Measurements from ENCODE around the gene ITGA1.
"Not testable (repeated sequence)": the region's sequence is repeated elsewhere in the genome, so short reads cannot be mapped to it uniquely, and the experiment has no call there.

Gene ITGA1
- total RNA-seq = 7.8 to 9.0 reads per million in 2 donors

DNA sequence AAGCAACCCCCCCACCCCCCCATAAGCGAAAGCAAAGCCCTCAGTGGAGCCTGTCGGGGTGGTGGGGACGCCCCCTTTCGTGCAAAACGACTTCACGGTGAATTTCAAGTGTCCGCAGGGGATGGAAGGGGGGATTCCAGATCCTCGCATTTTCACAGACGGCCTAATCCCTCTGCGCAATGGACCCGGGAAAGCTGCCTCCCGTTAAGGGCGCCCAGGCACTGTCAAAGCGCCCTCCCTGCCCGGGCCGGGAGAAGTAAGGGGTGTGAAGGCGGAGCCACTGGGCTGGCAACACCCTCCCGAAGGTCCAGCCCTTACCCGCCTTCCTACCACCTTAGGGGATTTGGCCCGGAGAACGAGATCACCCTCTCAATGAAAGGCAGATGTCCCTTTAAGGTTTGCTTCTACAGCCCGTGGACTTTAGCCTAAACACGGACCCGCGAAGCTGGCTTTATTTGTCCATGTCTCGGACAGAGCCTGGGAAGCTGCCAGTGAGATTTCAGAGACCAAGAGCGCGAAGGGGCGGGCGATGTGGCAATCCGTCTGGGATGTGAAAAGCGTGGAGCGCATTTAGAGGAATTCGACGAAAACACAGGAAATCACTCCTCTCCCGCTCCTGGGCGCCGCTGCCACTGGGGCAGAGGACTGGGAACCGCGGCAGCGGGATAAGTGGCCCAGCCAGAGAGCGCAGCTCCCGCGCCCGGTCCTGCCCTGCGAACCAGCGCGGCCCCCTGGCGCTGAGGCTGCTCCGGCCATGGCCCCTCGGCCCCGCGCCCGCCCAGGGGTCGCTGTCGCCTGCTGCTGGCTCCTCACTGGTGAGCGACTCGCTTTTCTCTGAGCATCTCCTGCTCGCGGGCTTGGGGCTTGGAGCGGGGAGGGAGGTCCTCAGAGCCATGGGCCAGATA is at the start of gene ITGA1, which contains the start of gene PELO:
Gene ITGA1 (plus strand): TSS at position 317 of the 905 bp plus-strand sequence. CDS start 438 bp downstream, at position 755.
Gene PELO (plus strand): TSS at position 317 of the 905 bp plus-strand sequence. CDS start 12,479 bp downstream, outside the sequence.
- peak; percentile 16 to 44 (median 34) for DNase-seq

DNA sequence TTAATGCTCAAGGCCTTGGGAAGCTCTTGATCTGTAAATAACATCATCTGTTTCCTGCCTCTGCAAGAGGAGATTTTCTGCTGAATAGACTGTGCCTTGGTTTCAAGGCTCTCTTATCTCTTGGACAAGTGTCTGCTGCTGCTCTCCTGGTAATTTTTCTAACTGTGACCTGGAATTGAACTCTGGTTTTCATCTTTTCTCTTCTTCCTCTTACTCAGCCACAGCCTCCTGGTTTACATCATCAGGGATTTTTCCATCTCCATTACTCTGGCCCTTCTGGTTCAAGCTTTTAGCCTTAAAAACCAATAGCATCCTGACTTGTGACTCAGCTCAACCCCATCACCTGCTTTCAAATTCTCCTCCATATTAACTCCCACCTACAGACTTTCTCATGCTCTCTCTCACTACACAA is 49.6 kb upstream of the ITGA1 start:
- DNase-seq = peak in 1 of 5 experiments; percentile 38

GRCh38 chr5:52740007-52740406 is 47.7 kb upstream of the ITGA1 start:
- no peak for DNase-seq

DNA sequence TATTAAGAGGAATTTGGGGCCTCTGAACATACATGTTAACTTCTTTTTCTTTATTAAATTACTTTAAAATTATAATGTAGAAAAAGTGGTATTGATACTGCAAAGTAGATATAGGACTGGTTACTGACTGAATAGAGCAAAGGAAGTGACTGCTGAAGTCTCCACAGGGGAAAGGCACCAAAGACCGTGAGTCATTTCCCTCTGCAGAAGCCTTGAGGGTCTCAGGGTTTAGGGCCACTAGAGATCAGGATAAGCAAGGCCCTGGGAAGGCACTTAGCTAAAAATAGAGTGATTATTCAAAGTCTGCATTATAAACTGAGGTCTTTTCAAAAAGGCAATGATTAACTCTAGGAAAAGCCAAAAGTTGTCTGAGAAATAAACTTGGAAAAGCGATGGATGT is 44.7 kb upstream of the ITGA1 start:
- DNase-seq = peak in 1 of 5 experiments; percentile 47

- no peak for DNase-seq
Observed at GRCh38 chr5:52743529-52743928, 44.2 kb upstream of the ITGA1 start.

- DNase-seq = peak in 2 of 5 experiments; percentile 59 to 94
Observed at GRCh38 chr5:52743970-52744369, 43.7 kb upstream of the ITGA1 start.

DNA sequence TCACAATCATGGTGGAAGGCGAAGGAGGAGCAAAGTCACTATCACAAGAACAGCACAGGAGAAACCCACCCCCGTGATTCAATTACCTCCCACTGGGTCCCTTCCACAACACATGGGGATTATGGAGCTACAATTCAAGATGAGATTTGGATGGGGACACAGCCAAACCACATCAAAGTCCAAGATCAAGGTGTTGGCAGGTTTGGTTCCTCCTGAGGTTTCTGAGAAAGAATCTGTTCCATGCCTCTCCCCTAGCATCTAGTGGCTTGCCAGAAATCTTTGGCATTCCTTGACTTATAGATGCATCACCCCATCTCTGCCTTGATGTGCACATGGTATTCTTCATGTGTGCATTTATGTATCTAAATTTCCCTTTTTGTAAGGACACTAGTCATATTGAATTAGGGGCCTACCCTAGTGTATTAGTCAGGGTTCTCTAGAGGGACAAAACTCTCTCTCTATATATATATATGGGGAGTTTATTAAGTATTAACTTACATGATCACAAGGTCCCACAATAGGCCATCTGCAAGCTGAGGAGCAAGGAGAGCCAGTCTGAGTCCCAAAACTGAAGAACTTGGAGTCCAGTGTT is 42.8 kb upstream of the ITGA1 start:
- DNase-seq = not testable (repeated sequence)

- no peak for DNase-seq
Observed at GRCh38 chr5:52746539-52746938, 41.2 kb upstream of the ITGA1 start.

GRCh38 chr5:52748590-52748989 is 39.1 kb upstream of the ITGA1 start:
- DNase-seq = peak in 2 of 5 experiments; percentile 13 to 65

GRCh38 chr5:52749666-52750065 is 38.0 kb upstream of the ITGA1 start:
- no peak for DNase-seq

GRCh38 chr5:52751137-52751536 is 36.6 kb upstream of the ITGA1 start:
- no peak for DNase-seq

DNA sequence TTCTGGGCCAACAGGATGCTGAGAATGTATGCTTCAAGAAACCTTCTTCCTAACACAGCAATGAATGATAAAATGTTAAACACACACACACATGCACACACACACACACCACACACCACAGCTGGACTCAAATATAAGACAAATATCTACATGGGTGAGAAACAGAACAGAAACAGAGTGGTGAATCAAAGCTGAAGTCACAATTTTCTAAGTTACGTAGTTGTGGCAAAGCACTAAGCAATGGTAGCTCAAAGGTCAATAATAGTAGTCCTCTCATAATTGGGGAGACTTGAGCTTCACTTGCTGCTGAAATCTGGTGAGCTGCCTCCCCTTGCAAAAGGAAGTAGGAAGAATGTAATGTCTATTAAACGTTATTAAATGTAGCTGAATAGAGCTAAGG is 33.7 kb upstream of the ITGA1 start:
- no peak for DNase-seq

DNA sequence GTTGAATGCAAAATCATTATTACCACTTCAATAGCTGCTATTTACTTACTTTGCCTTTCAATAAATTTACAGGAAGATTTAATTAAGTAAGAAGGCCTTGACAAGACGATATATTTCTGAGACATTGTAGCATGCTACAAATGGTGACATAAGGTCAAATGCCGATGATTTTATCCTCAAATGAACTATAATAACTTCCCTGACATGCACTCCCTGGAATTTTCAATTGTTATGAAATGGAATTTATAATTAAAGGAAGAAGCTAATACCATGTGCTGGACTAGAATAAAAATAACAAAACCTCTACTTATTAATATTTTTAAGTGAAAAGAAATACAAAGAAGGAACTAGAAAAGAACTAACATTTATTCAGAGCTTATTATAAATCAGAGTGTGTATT is 30.2 kb upstream of the ITGA1 start:
- no peak for DNase-seq

GRCh38 chr5:52758014-52758413 is 29.7 kb upstream of the ITGA1 start:
- no peak for DNase-seq

GRCh38 chr5:52759331-52759730 is 28.4 kb upstream of the ITGA1 start:
- DNase-seq = no peak

- DNase-seq = no peak
Observed at GRCh38 chr5:52760695-52761366, 26.9 kb upstream of the ITGA1 start.

DNA sequence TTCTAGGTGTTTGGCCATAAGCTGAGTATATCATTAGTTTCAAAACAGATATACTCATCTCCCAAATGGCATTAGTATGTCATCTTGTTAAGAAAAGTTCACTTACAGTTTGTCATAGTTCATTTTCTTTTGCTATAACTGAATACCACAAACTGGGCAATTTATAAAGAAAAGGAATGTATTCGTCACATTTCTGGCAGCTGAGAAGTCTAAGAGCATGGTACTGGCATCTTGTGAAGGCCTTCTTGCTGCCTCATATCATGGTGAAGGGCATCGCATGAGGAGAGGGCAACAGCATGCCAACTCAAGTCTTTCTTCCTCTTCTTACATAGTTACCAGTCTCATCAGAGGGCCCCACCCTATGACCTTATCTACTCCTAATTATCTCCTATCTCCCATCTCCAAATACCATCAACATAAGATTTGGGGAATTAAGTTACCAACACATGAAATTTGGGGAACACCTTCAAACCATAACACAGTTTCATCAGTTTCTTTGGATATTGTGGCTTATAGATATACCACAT is 20.4 kb upstream of the ITGA1 start:
- DNase-seq = no peak

DNA sequence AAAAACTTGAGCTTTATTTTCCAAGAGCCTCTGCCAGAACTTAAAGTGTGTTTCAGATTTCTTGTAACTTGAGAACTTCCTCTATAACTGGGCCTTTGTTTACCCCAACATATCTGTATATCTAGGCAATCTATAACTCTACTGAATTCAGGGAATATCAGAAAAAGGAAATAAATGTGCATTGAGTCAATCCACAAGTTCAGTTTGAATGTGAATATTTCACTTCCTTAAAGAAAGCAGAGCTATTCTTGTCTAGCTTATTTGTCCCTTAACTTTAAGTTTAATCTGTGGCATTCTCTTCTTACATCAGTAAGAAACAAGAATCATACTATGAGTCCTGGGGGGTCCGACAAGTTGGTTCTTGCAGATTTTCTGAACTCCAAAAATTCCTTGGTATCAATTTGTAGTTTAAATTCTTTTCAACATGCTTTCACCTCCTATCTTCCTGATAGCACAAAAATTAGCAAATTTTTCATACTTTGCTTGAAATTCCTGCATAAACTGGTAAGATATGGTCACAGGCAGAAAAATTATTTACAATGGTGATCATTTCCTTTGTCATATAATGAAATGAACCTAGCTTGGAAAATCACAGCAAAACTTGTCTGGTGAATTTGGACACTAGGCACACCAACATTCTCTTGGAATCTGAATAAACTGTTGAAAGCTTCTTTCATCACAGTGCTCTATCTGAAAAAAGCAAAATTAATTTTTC is 19.8 kb upstream of the ITGA1 start:
- DNase-seq = no peak

- DNase-seq = no peak
Observed at GRCh38 chr5:52769061-52769460, 18.7 kb upstream of the ITGA1 start.

- DNase-seq = no peak
Observed at GRCh38 chr5:52770287-52770939, 17.3 kb upstream of the ITGA1 start.

DNA sequence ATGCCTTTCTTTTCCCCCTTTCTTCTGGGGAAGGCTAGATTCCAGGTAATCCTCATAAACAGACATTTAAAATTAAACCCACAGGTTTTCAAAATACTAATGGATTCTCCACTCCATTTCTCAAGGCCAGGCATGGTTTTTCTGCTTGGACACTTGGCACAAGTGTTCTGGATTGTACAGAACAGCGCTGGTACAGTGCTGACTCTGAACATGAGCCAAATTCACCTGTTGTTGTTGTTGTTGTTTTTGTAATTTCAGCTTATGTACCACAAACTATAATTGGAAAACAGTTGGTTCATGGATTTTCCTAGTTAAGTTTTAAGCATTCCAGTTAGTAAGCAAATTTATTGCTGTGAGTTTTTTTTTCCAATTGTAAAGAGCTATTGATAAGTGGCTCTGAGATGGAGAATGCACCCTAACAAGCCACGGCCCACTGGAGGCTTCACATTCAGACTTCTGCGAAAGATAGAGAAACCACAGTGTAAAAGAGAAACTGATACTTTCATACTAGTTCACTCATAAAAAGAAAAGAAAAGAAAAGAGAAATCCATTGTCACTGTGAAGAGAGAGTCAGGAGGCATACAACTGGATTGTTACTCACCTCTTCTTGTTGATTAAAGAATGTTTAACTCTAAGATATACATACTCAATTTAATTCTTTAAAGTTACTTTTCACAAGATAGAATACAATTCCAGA is 16.2 kb upstream of the ITGA1 start:
- peak in 2 of 5 experiments; percentile 26 to 83 for DNase-seq

Measured in T-helper 2 cell (primary cell).